Tibial nerve (tissue), 4 donors: ENCODE data around the gene L3MBTL1. TPM values are rescaled to one million over a fixed set of nuclear protein-coding genes. Genes with fewer than 3 reads are reported as not detected.

ENCODE experiments used
- DNase-seq, 2 donors: peaks; one replicate each; pipeline ENCODE4 v3.0.0-alpha.2; 2019; ENCODE audit warnings: low spot score in 2 of 2
- H3K27ac ChIP-seq, 4 donors: fragments of 200-600 bp; sonication (generic) in 3 of 4; one replicate each; pipeline ENCODE4 v1.5.1; 2017 to 2019; ENCODE audit warnings: mild to moderate bottlenecking in 1 of 4
- H3K27me3 ChIP-seq, 2 donors: fragments of 200-600 bp; sonication (generic) in 1 of 2; one replicate each; pipeline versions ENCODE4 v1.5.1 to v1.6.0; 2017 to 2019
- H3K36me3 ChIP-seq, 3 donors: fragments of 200-600 bp; sonication (generic); one replicate each; pipeline ENCODE4 v1.5.1; 2018 to 2019
- H3K4me1 ChIP-seq, 4 donors: fragments of 200-600 bp; sonication (generic) in 3 of 4; one replicate each; pipeline ENCODE4 v1.5.1; 2017 to 2019
- H3K4me3 ChIP-seq, 4 donors: fragments of 200-600 bp; sonication (generic) in 3 of 4; one replicate each; pipeline ENCODE4 v1.5.1; 2017 to 2019; ENCODE audit warnings: mild to moderate bottlenecking in 1 of 4, moderate library complexity in 1 of 4
- H3K9me3 ChIP-seq, 4 donors: fragments of 200-600 bp; sonication (generic) in 3 of 4; one replicate each; pipeline ENCODE4 v1.5.1; 2017 to 2019
- EP300 ChIP-seq, 2 donors: sonication (generic); formaldehyde crosslinking; IDR thresholded peaks; one replicate each; pipeline ENCODE4 v1.6.1; 2017; ENCODE audit warnings: antibody characterized with exemption in 2 of 2, mild to moderate bottlenecking in 1 of 2
- POLR2A ChIP-seq, 2 donors: fragments of 450-650 bp; IDR thresholded peaks; one replicate each; pipeline ENCODE4 v1.6.1; 2017; ENCODE audit warnings: antibody characterized with exemption in 2 of 2, mild to moderate bottlenecking in 2 of 2, moderate library complexity in 2 of 2
- WGBS, 2 donors: methylation state at CpG; one replicate each; pipeline ENCODE4 v1.1.5; 2018; 5-methylcytosine and 5-hydroxymethylcytosine counted together
- total RNA-seq, 4 donors: library from RNA; depleted of rRNA; stranded (reverse); fragments of >200 nt; gene quantifications; one replicate each; pipeline ENCODE4 v1.1.0, GENCODE V29; 2016
- TF ChIP-seq, protein P1 (sequence below), 5 experiments: fragments of 200-600 bp in 3 of 5; fragments of 450-650 bp in 2 of 5; sonication (generic) in 3 of 5; IDR thresholded peaks; one replicate each; pipeline ENCODE4 v1.5.1; 2016 to 2019; ENCODE audit warnings: antibody characterized with exemption in 5 of 5, mild to moderate bottlenecking in 3 of 5, moderate library complexity in 2 of 5

L3MBTL1 gene
- total RNA-seq, 4 donors from 2014 or later = 17.7 to 29.3 (median 22.7) TPM

DNA sequence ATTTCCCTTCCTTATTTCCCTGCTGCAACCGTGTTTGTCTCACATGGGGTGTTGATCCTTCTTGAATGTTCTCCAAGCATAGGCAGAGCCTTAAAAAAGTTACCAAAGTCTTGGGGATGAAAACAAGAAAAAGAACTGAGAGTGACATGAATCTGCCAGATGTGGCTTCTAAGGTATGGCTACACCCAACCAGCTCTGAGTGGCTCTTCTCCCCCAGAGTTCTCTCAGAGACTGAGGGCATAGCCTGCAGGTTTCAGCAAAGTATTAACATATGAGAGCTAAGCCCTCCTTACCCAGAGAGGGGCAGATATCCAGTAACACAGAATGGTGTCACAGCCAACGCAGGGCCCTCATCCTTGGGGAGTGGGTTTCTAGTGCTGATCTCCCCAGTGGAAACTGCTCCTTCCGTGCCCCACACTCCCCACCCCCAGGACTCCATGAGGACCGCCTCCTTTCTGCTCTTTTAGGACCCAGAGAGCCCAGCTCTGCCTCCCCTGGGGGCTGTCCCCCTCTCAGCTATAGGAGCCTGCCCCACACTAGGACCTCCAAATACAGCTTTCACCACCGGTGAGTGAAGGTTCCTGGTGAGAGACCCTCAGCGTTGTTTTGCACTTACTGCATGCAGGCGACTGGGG, 28.0 kb downstream of the L3MBTL1 start:
- 65 to 74% methylated on average over 7 of the region's 7 CpGs for WGBS, 2 donors
- H3K27me3 ChIP-seq = no peaks in the 10 kb centered on the region
- TF ChIP-seq, protein P1, sequence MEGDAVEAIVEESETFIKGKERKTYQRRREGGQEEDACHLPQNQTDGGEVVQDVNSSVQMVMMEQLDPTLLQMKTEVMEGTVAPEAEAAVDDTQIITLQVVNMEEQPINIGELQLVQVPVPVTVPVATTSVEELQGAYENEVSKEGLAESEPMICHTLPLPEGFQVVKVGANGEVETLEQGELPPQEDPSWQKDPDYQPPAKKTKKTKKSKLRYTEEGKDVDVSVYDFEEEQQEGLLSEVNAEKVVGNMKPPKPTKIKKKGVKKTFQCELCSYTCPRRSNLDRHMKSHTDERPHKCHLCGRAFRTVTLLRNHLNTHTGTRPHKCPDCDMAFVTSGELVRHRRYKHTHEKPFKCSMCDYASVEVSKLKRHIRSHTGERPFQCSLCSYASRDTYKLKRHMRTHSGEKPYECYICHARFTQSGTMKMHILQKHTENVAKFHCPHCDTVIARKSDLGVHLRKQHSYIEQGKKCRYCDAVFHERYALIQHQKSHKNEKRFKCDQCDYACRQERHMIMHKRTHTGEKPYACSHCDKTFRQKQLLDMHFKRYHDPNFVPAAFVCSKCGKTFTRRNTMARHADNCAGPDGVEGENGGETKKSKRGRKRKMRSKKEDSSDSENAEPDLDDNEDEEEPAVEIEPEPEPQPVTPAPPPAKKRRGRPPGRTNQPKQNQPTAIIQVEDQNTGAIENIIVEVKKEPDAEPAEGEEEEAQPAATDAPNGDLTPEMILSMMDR (IDR thresholded peaks at IDR 0.05) = no peak
- TF ChIP-seq POLR2A (IDR thresholded peaks at IDR 0.05) (no peak), EP300 (IDR thresholded peaks at IDR 0.05) (no peak)
- H3K4me1 ChIP-seq = no peaks in the 10 kb centered on the region
- DNase-seq = no peak
- H3K27ac ChIP-seq = no peak overlapping the region
- H3K36me3 ChIP-seq = peaks cover 0 to 57% (median 0%) of the 10 kb centered on the region in 3 donors
- H3K9me3 ChIP-seq = no peaks in the 10 kb centered on the region
- no peak overlapping the region for H3K4me3 ChIP-seq

DNA sequence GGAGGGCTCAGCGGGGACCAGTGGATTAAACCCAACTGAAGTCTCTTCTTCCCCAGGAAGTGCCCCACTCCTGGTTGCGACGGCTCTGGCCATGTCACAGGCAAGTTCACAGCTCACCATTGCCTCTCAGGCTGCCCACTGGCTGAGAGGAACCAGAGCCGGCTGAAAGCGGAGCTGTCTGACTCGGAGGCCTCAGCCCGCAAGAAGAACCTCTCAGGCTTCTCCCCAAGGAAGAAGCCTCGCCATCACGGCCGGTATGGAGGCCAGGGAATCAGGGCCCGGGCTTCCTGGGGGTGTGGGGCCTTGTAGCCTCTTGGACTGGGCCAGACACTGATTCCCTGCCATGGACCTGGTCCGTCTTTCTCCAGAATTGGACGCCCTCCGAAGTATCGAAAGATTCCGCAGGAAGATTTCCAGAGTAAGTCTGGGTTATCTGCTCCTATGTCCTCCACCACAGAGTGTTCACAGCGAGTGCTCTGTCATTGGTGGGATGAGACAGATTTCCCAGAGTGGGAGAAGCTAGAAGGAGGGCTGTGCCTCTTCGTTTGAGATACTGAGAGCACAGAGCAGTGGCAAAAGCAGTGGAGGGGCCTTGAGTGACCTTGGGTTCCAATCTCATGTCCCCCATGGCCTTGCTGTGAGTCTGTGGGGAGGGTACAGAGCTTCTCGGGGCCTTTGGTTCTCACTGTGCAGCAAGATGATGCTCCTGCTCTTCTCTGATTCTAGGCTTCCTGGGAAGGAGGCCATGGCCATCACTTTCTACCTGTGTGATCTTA, 28.7 kb downstream of the L3MBTL1 start:
- Histone ChIP-seq H3K36me3 (peaks cover 0 to 61% (median 0%) of the 10 kb centered on the region in 3 donors), H3K27me3 (no peaks in the 10 kb centered on the region), H3K9me3 (no peaks in the 10 kb centered on the region), H3K4me3 (no peak overlapping the region), H3K27ac (no peak overlapping the region), H3K4me1 (no peaks in the 10 kb centered on the region)
- TF ChIP-seq, protein P1 (IDR thresholded peaks at IDR 0.05) = no peak
- TF ChIP-seq EP300 (IDR thresholded peaks at IDR 0.05) (no peak), POLR2A (IDR thresholded peaks at IDR 0.05) (no peak)
- WGBS, 2 donors = 87 to 90% methylated on average over 19 of the region's 19 CpGs
- DNase-seq = no peak

DNA sequence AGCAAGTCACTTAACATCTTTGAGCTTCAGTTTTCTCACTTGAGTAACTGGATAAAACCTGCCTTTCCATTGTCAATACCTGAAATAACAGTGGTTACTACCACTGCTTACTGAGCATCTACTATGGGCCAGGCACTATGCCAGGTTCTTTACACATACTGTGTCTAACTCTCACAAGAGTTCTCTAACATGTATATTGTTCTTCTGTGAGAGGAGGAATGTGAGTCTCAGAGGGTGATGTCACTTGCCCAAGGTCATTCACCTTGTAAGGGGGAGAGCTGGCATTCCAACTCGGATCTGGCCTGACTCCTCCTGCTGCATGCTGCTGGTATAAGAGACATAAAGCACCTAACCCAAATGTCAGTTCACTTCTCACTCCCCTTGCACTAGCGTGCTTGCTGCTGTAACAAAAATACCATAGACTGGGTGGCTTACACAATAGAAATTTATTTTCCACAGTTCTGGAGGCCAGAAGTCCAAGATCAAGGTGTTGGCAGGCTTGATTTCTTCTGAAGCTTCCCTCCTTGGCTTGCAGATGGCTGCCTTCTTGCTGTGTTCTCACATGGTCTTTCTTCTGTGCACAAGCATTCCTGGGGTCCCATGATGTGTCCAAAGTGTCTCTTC, 29.4 kb downstream of the L3MBTL1 start:
- no peak for DNase-seq
- no peaks in the 10 kb centered on the region for H3K4me1 ChIP-seq
- no peak overlapping the region for H3K4me3 ChIP-seq
- H3K9me3 ChIP-seq = no peaks in the 10 kb centered on the region
- H3K27ac ChIP-seq = no peak overlapping the region
- TF ChIP-seq EP300 (IDR thresholded peaks at IDR 0.05) (no peak), POLR2A (IDR thresholded peaks at IDR 0.05) (no peak)
- TF ChIP-seq, protein P1 (IDR thresholded peaks at IDR 0.05) = no peak
- no peaks in the 10 kb centered on the region for H3K27me3 ChIP-seq
- 62 to 73% methylated on average over 2 of the region's 2 CpGs for WGBS, 2 donors
- peaks cover 0 to 66% (median 0%) of the 10 kb centered on the region in 3 donors for H3K36me3 ChIP-seq

DNA sequence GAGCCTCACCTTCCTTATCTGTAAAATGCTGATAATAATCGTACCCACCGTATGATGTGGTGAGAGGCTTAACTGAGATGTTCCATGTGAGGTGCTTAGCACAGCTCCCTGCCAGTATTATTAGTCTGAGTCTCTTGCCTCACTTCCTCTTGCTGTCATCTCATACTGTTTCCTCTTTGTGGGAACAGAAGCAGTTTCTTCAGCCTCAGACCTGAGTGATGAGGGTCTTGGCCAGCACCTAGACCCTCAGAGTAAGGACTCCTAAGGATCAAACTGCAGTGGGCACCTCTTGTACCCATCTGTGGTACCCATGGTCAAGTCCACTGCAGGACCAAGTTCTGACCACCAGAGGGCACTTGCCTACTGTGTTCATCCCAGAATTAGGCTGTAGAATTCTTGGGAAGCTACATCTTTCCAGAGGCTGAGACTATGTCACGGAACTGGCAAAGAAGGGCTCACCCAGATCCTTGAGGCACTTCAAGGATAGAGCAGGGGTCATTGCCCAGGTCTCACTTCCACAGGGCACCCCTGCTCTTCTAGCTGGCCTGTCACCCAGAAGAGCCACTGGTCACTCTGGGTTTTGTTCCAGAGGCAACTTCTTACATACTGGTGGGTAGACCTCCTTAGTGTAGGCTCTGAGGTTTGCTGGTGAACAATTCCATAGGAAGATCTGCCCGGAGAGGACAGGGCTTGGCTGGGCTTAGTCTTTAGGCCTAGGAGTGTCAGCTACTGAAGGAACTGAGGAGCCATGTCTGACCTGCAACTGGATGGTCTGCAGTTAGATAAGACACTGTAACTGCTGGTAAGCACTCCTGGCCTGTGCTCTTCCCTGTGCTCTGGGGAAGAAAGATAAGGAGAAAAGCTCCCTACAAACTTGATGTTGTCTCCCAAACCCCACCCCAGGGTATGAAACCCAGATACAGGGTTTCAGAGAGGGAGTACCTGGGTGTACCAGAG, 30.7 kb downstream of the L3MBTL1 start:
- Histone ChIP-seq H3K9me3 (no peaks in the 10 kb centered on the region), H3K4me3 (no peak overlapping the region), H3K27me3 (no peaks in the 10 kb centered on the region), H3K27ac (no peak overlapping the region), H3K4me1 (no peaks in the 10 kb centered on the region), H3K36me3 (peaks cover 0 to 68% (median 0%) of the 10 kb centered on the region in 3 donors)
- 38 to 56% methylated on average over 4 of the region's 4 CpGs for WGBS, 2 donors
- TF ChIP-seq, protein P1 (IDR thresholded peaks at IDR 0.05) = peak; percentile 72 to 81 (median 78)
- TF ChIP-seq POLR2A (IDR thresholded peaks at IDR 0.05) = no peak
- peak; percentile 49 to 85 for DNase-seq
